CD4-positive, alpha-beta T cell treated with Interleukin-12 subunit alpha and Interleukin-12 subunit beta, for 1 hour (primary cell): ENCODE results near the gene TBC1D32.
"Not testable (repeated sequence)": the region's sequence is repeated elsewhere in the genome, so short reads cannot be mapped to it uniquely, and the experiment has no call there.

Experiments
- DNase-seq: peaks from one replicate; pipeline ENCODE4 v3.0.0-alpha.2; 2020

Gene TBC1D32

GRCh38 chr6:121334299-121335086, at the start of gene TBC1D32:
TBC1D32 (minus strand) TSS chr6:121334480; CDS start chr6:121334430, 50 bp downstream.
- DNase-seq = peak; percentile 88

GRCh38 chr6:121383478-121383877, 49.2 kb upstream of the TBC1D32 start:
- no peak for DNase-seq

GRCh38 chr6:121382467-121383121, 48.3 kb upstream of the TBC1D32 start:
- DNase-seq = no peak

- no peak for DNase-seq
These were observed 42.1 kb upstream of the TBC1D32 start for GRCh38 chr6:121376411-121376810.

GRCh38 chr6:121374219-121374618, 39.9 kb upstream of the TBC1D32 start:
- DNase-seq = not testable (repeated sequence)

- no peak for DNase-seq
These were observed 31.5 kb upstream of the TBC1D32 start for GRCh38 chr6:121365536-121366521.

GRCh38 chr6:121356575-121356974, 22.3 kb upstream of the TBC1D32 start:
- no peak for DNase-seq

- no peak for DNase-seq
These were observed 20.5 kb upstream of the TBC1D32 start for GRCh38 chr6:121354764-121355163.

GRCh38 chr6:121352941-121353340, 18.7 kb upstream of the TBC1D32 start:
- DNase-seq = no peak

GRCh38 chr6:121351916-121352315, 17.6 kb upstream of the TBC1D32 start:
- no peak for DNase-seq

- DNase-seq = no peak
These were observed 15.3 kb upstream of the TBC1D32 start for GRCh38 chr6:121349596-121349995.

- DNase-seq = no peak
These were observed 13.2 kb upstream of the TBC1D32 start for GRCh38 chr6:121347484-121347883.

GRCh38 chr6:121344539-121344938, 10.3 kb upstream of the TBC1D32 start:
- DNase-seq = no peak

GRCh38 chr6:121339639-121340226, 5.5 kb upstream of the TBC1D32 start:
- no peak for DNase-seq

- no peak for DNase-seq
These were observed 4.7 kb upstream of the TBC1D32 start for GRCh38 chr6:121338956-121339355.

- no peak for DNase-seq
These were observed 4.1 kb upstream of the TBC1D32 start for GRCh38 chr6:121338366-121338765.

- DNase-seq = no peak
These were observed 1.1 kb upstream of the TBC1D32 start for GRCh38 chr6:121335087-121336008.

- DNase-seq = not testable (repeated sequence)
These were observed 586 bp downstream of the TBC1D32 start for GRCh38 chr6:121333694-121334093.

- no peak for DNase-seq
These were observed 1.1 kb downstream of the TBC1D32 start for GRCh38 chr6:121333196-121333595.

- DNase-seq = no peak
These were observed 3.8 kb downstream of the TBC1D32 start for GRCh38 chr6:121330516-121330915.

GRCh38 chr6:121321282-121321681, 13.0 kb downstream of the TBC1D32 start:
- no peak for DNase-seq

- DNase-seq = no peak
These were observed 14.7 kb downstream of the TBC1D32 start for GRCh38 chr6:121319603-121320002.
